ENCODE data around the gene RNF215.
A peak's percentile ranks its signal among the peaks of the same experiment; 100 is the strongest.

Gene RNF215

DNA sequence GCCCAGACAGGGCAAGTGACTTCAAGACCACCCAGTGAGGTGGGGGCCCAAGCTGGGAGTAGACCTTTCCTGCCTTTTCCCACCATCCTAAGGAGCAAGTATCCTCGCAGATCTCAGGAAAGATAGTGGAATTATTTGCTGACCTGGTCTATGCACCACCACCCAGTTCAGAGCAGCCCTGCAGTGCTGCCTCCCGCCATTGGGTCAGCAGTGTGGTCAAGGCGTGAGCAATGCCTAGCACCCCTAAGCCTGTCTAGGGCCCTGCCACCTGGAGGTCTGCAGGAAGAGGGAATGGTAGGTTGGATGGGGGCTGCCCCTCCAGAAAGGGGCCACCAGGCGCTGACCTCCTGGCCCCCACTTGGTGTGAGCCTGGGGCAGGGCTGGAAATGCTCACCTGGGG is 44.9 kb upstream of the RNF215 start:
- TF ChIP-seq, protein P1, sequence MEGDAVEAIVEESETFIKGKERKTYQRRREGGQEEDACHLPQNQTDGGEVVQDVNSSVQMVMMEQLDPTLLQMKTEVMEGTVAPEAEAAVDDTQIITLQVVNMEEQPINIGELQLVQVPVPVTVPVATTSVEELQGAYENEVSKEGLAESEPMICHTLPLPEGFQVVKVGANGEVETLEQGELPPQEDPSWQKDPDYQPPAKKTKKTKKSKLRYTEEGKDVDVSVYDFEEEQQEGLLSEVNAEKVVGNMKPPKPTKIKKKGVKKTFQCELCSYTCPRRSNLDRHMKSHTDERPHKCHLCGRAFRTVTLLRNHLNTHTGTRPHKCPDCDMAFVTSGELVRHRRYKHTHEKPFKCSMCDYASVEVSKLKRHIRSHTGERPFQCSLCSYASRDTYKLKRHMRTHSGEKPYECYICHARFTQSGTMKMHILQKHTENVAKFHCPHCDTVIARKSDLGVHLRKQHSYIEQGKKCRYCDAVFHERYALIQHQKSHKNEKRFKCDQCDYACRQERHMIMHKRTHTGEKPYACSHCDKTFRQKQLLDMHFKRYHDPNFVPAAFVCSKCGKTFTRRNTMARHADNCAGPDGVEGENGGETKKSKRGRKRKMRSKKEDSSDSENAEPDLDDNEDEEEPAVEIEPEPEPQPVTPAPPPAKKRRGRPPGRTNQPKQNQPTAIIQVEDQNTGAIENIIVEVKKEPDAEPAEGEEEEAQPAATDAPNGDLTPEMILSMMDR (conservative IDR thresholded peaks at IDR 0.05): no peak
- no peak overlapping the region for H3K27ac ChIP-seq

DNA sequence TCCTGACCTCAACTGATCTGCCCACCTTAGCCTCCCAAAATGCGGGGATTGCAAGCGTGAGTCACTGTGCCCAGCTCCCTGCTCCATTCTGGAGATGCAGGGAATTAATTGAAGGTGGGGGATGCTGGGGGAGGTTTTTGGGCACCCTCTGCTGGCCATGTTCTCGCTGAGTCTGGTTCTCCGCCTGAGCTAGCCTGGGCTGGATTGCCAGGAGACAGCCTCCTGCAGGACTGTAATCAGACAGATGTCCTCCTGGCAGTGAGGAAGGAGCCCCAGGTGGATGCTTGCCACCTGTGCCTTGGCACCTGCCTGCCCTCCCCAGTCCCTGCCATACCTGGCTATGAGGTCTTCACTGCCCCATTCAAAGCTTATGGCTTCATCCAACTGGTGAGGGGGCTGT is 43.7 kb upstream of the RNF215 start:
- TF ChIP-seq, protein P1 (conservative IDR thresholded peaks at IDR 0.05): no peak
- H3K27ac ChIP-seq: no peak overlapping the region

DNA sequence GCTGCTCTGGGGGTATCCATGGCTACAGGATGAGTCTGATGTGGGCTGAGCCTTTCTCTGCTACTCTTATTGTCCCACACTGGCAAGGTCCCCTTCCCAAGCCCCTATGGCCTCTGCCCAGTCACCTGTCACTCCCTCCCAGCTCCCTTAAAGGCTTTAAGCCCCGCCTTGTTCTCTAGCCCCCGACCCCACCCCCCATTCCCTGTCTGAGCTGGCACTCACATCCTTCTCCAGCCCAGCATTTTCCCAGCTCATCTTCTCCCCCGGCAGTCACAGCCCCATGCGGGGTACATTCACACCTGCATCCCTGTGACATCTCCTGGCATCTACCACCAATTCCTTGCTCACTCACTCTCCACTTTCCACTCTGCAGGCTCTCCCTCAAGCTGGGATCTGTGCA is 42.7 kb upstream of the RNF215 start:
- TF ChIP-seq, protein P1 (conservative IDR thresholded peaks at IDR 0.05): no peak
- H3K27ac ChIP-seq: no peak overlapping the region

DNA sequence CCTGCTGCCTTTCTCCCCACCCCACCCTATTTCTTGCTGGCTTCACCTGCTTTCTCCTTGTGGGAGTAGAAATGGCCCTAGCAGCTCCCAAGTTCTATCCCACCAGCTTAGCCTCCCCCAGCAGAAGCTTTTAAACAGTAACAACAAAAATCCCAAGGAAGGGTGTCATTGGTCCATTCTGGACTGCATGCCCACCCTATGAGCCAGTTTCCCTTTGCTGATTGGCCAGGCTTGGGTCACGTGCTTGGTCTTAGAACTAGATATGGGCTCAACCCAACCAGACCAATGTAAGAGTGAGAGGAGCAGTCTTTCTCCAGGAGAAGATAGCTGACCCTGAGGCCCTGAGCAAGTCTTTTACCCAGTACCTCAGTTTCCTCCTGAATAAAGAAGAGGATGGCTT is 40.7 kb upstream of the RNF215 start:
- H3K27ac ChIP-seq: no peak overlapping the region
- TF ChIP-seq, protein P1 (conservative IDR thresholded peaks at IDR 0.05): no peak

DNA sequence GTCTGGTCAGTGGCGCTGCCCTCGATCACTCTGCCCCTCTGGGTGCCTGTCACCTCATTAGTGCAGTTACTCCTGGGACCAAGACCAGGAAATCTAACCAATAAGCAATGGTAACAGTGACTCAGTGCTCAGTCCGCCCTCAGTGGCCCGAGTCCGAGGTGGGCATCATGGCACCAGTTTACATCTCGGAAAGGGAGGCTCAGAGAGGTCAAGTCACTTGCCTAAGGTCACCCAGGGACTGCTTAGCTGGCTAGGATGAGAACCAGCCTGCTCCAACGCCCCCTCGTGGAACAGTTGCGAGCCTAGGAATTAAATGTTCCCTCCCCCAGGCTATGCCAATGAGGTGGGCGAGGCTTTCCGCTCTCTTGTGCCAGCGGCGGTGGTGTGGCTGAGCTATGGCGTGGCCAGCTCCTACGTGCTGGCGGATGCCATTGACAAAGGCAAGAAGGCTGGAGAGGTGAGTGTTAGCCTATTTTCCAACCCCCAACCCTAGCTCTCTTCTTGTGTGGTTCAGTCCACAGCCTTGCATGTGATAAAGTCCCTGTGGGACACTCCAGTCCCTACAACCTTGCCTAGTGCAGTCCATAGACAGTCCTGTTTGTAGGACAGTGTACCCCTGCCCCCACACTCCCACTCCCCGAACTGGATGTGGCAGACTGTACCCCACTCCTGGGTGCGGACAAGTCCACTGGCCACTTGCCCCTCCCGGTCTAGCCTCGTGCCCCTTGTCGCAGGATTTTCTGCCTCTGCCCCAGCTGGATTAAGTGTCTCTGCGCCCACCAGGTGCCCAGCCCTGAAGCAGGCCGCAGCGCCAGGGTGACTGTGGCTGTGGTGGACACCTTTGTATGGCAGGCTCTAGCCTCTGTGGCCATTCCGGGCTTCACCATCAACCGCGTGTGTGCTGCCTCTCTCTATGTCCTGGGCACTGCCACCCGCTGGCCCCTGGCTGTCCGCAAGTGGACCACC is 39.5 kb upstream of the RNF215 start:
- H3K27ac ChIP-seq: peak overlapping the region; percentile 95
- TF ChIP-seq, protein P1 (conservative IDR thresholded peaks at IDR 0.05): peak; percentile 81

DNA sequence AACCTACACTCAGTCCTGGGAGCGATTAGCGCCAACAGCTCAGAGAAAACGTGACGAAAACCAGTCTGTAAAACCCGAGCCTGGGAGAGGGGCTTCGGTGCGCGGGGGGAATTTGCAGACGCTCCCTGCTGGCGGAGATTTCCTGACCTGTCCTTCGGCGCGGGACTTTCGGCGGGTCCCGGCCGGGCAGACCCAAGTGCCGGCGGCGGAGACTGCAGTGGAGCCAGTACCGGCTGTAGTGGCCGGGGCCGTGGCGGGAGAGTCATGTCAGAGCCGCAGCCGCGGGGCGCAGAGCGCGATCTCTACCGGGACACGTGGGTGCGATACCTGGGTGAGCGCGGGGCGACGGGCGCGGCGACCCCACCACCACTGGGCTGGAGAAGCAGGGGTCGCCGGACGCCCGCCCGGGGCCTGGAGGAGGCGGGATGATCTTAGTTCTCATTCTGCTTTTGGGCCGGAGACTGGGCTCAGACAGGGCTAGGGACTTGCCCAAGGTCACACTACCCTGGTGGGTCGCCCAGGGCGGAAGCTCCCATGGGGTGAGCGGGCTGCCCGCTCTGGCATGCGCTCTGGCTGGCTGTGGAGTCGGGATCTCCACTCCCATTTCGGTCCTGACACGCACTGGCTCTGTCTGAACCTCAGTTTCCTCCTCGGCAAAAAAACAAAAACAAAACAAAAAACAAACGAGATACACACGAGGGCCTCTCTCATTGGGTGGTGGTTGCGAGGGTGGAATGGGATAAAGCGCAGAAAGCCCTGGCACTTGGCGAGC is 38.6 kb upstream of the RNF215 start, which contains the start of gene MTFP1:
TSS of gene MTFP1 (plus strand) at position 153 of the 772 bp plus-strand sequence. CDS start at position 265, 112 bp downstream.
- TF ChIP-seq, protein P1 (conservative IDR thresholded peaks at IDR 0.05): no peak
- H3K27ac ChIP-seq: peak within 1 kb of the TSS; percentile 95

DNA sequence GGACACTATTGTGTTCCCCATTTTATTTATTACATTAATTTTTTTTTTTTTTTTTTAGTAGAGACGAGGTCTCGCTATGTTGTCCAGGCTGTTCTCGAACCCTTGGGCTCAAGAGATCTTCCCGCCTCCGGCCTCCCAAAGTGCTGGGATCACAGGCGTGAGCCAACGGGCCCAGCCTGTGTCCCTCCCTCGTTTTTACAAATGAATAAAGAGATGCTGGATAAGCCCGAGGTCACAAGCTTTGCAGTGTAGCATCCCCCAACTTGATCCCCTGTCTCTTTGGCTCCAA is 38.1 kb upstream of the RNF215 start:
- TF ChIP-seq, protein P1 (conservative IDR thresholded peaks at IDR 0.05): no peak
- peak overlapping the region; percentile 95 for H3K27ac ChIP-seq
